GM19467 (cell line): ENCODE measurements around the gene MFF.
"Not testable (repeated sequence)": the region's sequence is repeated elsewhere in the genome, so short reads cannot be mapped to it uniquely, and the experiment has no call there.

Source experiments
- ATAC-seq: cut with Tn5 transposase; IDR thresholded peaks from one replicate; pipeline ENCODE4 v1.9.1; 2021; ENCODE audit warnings: mild to moderate bottlenecking, moderate library complexity; ENCODE audit not compliant: unreplicated experiment

MFF gene

DNA sequence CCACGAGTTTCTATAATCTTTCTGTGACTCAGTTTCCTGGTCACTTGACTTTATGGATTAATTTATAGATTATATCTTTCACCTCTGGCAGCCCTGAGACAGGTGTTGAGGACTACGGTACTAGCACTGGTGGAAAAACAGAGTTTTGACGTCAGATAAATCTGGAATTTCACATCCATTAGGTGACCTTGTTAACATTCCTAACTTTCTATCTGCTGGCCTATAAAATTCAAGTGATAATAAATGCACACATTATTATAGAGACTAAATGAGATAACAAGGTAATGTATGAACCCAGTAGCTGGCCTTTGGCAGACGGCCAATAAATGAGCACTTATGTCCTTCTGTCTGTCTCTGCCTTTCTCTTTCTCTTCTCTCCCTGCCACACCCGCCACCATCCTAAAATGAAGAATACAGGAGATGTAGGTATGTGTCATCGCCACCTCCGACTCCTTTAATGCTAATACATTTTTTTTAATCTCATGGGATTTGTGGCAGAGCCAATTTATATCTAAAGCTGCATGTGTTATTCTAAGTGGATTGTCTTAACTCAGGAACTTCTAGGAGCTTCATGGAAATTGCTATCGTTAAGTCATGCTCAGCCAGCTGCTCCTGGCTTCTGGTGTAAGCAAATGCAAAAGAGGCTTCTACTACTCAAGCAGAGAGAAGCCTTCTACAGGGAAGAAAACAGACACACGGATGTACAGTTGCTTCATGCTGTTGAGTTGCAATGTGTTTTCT is 51.8 kb downstream of the MFF start:
- no peak for ATAC-seq

DNA sequence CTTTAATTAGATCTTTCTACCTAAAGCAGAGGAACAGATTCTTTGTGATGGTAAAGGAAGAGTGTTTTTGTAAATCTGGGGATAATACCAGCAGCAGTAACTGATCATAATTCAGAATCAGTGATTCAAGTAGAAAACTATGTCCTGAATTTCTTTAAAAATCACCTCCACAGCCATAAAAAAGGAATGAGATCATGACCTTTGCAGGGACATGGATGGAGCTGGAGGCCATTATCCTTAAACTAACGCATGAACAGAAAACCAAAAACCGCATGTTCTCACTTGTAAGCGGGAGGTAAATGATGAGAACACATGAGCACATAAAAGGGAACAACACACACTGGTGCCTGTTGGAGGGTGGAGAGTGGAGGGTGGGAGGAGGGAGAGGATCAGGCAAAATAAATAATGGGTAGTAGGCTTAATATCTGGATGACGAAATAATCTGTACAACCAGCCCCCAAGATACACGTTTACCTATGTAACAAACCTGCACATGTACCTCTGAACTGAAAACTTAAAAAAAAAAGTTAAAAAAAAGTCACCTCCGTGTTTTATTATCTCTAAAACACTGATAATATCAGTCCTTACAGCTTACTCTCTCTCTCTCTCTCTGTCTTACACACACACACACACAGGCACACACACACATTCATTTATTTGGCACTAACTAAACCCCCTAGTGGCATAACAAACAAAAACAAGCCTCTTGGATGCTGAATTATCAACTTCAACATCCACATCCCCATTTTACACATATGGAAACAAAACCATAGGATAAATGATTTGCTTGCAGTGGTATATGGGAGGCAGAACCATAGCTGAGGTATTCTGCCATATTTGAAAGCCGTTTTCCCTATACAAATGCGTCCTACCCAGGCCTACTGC is 52.7 kb downstream of the MFF start:
- ATAC-seq, result no peak

DNA sequence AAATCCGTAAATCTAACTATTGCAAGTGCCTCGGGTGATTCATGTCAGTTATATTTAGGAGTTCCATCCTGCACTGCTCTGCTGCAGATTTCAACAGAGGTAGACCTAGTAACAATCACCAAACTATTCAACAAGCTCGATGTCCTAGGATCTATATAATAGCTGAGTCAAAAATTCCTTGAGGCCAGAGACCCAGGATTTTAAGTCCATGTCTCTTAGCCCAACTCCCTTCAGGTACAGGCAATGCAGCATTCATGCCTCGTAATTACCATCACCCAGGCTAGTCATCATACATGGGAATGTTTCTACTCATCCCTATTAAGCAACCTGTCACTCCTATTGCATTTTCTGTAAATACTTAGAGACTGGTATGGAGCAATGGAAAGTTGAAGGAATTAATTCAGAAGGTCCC is 53.3 kb downstream of the MFF start:
- ATAC-seq, result no peak

DNA sequence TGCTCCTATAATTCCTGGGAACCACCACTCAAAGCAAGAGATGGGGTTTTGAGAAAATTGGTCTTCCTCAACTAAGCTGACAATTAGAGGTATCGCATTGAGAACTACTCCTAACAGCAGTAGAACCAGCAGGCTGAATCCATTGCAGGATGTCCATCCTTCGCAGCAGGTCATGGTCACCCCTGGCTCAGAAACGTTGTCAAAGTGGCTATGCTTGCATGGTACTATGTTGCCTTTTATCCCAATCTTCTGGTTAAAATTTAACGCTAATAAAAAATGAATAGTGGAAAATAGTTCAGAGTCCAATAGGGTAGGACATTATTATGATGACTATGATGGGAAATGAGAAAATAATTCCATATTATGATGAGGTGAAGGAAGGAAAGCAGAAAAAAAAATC is 54.0 kb downstream of the MFF start, which contains the start of gene TM4SF20:
Gene TM4SF20 (minus strand): TSS at position 212 of the 400 bp plus-strand sequence. CDS start 38 bp downstream, at position 174.
- no peak for ATAC-seq

DNA sequence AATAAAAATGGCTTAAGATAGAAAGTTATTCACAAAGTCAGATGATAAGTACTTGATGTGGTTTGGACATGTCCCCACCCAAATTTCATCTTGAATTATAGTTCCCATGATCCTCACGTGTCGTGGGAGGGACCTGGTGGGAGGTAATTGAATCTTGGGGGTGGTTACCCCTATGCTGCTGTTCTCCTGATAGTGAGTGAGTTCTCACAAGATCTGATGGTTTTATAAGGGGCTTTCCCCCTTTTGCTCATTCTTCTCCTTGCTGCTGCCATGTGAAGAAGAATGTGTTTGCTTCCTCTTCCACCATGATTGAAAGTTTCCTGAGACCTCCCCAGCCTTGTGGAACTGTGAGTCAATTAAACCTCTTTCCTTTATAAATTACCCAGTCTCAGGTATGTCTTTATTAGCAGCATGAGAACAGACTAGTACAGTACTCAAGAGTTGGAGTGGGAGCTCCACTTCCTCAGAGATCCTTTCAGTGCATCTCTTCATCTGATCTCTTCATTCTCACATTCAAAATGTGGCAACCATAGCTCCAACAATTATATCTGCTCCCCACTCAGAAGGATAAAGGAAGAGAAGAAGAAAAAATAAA is 57.3 kb downstream of the MFF start:
- ATAC-seq, result not testable (repeated sequence)

DNA sequence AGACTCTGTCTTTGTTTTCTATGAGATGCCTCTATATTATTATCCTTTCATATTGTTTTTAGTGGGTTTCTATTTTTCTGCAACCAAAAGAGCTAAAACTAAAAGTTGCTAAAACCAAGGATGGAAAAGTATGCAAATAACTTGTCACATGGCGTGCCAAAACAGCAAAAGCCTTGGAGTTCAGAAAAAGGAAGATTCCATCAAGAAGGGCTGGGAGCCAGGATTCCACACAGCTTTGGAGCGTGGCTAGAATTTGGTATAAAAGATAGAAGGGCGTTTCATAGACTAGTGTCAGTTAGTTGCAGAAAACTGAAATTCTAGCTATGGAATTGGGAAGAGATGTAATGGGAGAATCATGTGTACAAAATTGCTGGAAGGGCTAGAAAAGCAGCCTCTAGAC is 58.6 kb downstream of the MFF start:
- no peak for ATAC-seq

DNA sequence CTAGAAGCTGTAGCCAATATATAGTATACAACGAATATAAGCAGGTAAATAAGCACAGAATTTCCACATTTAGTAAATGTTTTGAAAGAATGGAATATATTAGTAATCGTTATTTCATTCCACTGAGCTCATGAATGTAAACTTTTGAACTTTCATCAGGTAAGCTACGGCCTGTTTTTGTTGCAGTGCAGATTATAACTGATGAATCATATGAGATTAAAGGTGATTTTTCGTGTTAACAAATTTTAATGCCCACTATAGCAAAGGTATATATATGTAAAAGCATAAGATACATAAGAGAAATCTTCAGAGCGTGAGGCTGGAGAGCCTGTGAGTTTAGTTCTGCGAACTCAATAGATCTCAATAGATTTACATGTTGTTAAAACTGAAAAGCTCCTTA is 61.6 kb downstream of the MFF start:
- no peak for ATAC-seq

DNA sequence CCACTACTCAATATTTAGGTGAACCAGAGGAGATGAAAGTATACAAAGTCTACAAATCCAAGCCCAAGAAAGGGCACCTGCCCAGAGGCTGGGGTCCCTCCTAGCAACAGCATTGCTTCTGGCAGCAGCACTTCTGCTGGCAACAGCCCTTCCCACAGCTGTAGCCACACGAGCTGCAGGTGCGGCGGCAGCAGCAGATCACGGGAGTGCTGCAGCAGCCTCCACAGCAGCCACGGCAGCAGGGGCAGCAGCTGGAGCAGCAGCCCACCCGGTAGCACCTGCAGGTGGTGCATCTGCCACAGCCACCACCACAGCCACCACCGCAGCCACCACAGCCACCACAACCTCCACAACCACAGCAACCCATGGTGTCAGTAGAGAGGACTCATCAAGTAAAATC is 62.5 kb downstream of the MFF start, which contains the start of gene SCYGR1:
Gene SCYGR1 (minus strand): TSS at position 367 of the 400 bp plus-strand sequence. CDS start 0 bp downstream, at position 367.
- ATAC-seq, result not testable (repeated sequence)

DNA sequence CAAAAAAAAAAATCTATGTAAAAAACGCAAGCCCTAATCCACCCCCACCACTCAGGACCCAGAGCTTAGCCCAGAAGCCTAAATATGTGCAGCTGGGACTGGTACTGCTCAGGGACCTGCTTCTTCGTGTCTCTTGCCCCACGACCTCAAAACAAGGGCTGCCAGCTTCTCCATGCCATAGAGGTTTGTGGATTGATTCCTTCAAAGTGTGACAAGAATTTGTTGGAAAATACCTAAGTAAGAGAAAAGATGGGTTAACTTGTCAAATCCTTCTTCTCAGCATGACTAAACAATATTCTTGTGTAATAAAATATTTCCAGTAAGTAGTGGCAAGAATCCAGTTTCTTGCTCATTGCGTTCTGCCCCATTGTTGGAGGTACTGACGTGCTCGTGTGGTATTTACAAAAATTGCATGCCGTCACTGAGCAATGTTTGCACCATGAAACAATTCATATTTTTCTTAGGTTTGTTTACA is 63.5 kb downstream of the MFF start:
- no peak for ATAC-seq

DNA sequence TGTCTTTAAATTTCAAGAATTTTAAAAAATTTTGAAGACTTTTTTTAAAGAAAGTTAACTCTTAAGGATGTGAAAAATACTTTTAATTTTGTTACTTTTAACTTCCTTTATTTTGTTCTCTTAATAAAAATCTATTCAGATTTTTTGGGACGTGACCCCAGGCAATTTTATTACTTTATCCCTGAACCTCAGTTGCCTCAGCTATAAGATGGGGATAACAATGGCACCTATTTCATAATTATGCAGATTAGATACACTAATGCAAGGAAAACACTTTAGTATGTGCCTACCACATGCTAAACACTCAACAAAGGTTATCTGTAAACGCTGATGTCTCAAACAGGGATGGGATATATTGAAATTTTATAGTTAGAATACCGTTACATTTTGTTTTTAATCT is 64.2 kb downstream of the MFF start:
- no peak for ATAC-seq

DNA sequence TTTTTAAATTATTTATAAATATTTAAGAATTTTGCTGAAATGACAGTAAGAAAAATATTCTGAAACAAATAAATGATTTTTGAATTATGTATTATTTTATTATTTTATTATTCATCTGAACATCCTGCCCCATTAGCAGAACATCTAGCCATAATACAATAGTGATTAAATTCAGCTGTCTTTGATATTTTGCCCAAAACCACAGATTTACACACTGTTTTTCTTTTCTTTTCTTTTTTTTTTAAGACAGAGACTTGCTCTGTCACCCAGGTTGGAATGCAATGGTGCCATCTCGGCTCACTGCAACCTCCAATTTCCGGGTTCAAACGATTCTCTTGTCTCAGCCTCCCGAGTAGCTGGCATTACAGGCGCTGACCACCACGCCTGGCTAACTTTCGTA is 64.6 kb downstream of the MFF start:
- ATAC-seq, result no peak

DNA sequence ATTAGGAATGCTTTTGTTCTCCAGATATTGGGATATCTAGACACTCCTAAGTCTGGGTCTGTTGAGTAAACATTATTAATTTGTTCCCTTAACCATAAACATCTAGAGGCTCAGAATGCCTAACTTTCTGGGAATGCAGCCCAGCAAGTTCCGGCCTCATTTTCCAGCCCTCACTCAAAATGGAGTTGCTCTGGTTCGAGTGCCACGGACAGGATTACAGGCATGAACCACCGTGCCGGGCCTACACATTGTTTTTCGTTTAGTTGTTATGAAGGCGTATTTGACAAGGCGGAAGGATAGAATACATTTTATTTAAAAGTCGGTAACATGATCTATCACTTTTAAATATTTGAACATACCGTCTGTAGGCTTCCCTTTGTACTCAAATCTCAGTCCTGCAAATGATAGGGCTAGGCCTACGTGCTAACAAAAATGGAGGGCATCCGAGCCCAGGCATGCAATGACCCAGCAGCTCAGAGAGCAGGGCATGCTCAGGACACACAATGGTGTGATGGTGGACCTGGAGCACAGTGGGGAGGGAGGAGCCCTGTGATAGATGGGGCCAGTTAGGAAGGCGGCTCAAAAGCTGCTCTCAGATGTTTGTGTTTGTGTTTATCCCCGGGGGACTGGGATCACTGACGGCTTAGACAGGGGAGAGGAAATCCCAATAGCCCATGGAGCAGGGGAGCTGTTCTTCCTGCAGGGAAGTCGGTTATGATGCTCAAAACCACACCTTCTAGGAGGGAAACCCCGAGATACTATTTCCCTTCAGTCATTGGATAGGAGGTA is 65.6 kb downstream of the MFF start:
- no peak for ATAC-seq

DNA sequence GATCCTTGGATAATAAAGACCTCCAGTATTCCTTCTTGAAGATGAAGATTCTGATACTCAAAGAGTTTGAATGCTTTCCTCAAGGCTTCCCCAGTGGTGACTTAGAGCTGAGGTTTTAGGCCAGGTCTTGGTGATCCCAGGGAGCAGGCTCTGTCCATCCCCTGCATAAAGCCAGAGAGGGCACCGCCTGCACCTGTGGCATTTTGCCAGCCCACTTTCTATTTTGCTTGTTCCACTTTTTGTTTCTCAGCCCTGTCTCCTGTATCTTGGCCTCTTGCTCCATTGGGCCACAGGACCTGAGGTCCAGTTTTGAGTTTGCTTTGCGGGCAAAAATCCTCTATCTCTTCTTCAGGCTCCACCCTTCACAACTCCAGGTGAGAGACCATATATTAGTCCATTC is 69.3 kb downstream of the MFF start:
- ATAC-seq, result no peak

DNA sequence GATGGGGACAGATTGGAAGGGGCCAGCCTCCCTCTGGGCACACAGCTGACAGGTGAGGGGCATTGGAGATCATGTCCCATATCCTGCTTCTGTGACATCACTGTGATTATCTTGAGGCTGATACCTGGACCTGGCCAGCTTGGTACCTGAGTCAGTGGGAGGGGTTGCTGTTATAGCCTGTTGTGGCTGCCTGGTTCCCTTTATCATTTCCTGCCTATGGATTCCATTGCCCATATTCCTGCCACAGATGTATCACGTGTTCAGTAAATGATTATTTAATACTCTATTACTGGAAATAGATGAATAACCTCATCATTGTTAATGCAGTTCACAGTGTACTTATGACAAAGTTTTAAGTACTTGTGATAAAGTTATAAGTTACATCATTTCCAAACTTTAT is 70.5 kb downstream of the MFF start:
- ATAC-seq, result no peak

DNA sequence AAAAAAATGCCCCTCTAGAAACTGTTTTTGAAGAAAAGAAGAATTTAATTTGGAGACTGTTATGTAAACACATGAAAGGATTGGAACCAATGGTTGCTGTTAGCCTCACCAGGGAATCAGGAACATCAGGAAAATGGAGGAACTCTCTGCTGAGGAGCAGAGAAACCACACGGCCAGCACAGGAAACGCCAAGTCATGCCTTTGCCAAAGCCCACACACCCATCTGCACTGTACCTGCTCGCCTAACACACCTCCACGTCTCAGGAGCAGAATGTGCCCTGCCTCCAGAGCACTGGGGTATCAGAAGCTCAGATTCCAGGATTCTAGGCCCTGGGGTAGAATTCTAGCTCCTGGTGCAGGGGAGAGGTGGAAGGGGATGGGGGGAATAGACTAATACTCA is 72.5 kb downstream of the MFF start:
- ATAC-seq, result no peak

DNA sequence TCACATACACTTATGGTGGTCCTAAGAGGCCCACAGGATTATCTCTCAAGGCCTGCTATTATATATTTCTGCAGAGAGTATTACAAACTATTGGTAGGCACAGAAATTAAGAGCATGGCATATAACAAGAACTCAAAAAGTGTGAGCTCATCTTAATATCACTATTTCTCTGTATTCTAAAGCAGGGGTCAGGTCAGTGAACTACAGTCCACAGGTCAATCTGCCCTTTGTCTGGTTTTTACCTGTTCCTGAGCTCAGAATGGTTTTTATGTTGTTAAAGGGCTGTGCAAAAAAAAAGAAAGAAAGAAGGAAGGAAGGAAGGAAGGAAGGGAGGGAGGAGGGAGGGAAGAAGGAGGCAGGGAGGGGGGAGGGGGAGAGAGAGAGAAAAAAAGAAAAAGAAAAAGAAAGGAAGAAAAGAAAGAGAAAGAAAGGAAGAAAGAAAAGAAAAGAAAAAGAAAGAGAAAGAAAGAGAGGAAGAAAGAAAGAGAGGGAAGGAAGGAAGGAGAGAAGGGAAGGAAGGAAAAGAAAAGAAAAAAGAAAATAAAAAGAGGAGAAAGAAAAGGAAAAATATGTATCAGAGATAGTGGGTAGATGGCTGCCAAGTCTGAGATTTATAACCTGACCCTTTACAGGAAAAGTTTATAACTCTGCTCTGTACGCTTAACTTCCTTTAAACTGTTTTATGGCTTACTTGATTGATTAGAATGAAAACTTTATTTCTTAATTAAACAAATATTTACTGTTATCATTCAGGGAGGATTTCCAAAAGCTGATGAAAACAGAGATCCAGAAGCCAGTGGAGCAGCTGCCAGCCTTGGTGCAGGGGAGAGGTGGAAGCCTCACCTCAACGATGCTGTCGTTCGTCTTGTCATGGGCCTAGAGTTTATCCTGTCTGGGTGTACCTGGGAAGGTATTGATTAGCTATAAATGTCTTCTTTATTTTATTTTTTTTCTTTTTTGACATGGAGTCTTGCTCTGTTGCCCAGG is 73.9 kb downstream of the MFF start:
- ATAC-seq, result no peak

DNA sequence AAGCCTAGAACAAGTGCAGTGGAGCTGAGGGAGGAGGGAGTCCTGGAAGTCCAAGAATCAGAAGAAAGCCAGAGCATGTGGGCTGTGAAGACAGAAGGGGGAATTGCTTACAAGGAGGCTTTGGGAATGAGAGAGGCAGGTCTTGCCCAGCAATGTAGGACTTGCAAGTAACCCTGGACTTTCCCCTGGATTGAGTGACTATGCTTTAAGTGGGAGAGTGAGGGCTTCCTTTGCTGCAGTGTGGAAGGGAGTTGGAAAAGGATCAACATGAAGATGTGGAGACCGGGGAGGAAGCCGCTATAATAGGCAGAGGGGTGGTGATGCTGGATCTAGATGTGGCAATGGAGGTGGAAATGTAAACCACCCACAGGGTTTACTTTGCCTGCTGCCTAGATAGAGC is 76.5 kb downstream of the MFF start:
- ATAC-seq, result no peak

DNA sequence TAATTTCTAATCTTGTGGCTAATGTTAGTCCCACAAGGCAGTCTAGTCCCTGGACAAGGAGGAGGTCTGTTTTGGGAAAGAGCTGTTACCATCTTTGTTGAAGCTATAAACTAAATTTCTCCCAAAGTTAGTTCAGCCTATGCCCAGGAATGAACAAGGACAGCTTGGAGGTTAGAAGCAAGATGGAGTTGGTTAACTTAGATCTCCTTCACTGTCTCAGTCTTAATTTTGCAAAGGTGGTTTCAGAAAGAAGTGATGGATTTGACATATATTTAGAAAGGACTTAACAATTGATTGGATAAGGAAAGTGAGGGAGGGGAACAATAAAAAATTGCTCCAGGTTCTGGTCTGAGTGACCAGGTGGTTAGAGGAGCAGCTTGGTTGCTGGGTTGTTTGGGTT is 77.3 kb downstream of the MFF start:
- ATAC-seq, result no peak

DNA sequence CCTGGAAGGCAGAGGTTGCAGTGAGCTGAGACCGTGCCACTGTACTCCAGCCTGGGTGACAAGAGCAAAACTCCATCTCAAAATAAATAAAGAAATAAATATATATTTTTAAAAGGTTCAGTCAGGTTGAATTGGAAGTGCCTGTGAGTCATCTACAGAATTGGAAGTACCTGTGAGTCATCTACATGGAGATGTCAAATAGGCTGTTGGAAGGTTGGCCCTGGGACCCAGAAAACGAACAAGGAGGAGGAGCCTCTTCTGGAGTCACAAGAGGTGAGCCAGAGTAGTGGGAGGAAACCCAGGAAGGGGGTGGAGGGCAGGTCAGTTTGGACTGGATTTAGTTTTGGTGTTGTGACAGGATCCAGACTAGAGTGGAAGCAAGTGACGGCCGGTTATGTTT is 77.9 kb downstream of the MFF start:
- no peak for ATAC-seq
